ACC112 (cell line): ENCODE results near the gene CASKIN1.

ENCODE experiments used
- H2AFZ ChIP-seq: fragments of 200-600 bp; sonication (generic); one replicate; pipeline ENCODE4 v1.6.0; 2017; ENCODE audit warnings: antibody characterized with exemption, low read length; ENCODE audit not compliant: unreplicated experiment
- H3K27ac ChIP-seq: fragments of 200-600 bp; sonication (generic); 2 replicates; pipeline ENCODE4 v1.5.1; 2014; ENCODE audit warnings: low read depth, mild to moderate bottlenecking, antibody characterized with exemption, low read length, moderate library complexity
- H3K27me3 ChIP-seq: fragments of 200-600 bp; sonication (generic); 2 replicates; pipeline ENCODE4 v1.6.1; 2014; ENCODE audit warnings: mild to moderate bottlenecking, antibody characterized with exemption, low read length, moderate library complexity, mixed read lengths; ENCODE audit not compliant: insufficient read depth
- H3K36me3 ChIP-seq: fragments of 200-600 bp; sonication (generic); 2 replicates; pipeline ENCODE4 v1.6.1; 2016; ENCODE audit warnings: mild to moderate bottlenecking, antibody characterized with exemption, low read length, moderate library complexity, mixed read lengths; ENCODE audit not compliant: insufficient read depth
- H3K4me1 ChIP-seq: fragments of 200-600 bp; sonication (generic); one replicate; pipeline ENCODE4 v1.6.1; 2016; ENCODE audit warnings: low read length, mixed read lengths; ENCODE audit not compliant: insufficient read depth, unreplicated experiment, control insufficient read depth
- H3K4me3 ChIP-seq: fragments of 200-600 bp; sonication (generic); 2 replicates; pipeline ENCODE4 v1.5.1; 2014; ENCODE audit warnings: mild to moderate bottlenecking, low read depth, low read length
- H3K79me2 ChIP-seq: fragments of 200-600 bp; sonication (generic); one replicate; pipeline ENCODE4 v1.6.0; 2016; ENCODE audit warnings: low read length; ENCODE audit not compliant: control insufficient read depth, unreplicated experiment, insufficient read depth

CASKIN1 gene

GRCh38 chr16:2237493-2238149 is 41.2 kb upstream of the CASKIN1 start:
- Histone ChIP-seq H3K79me2 (no peaks in the 10 kb centered on the region), H3K4me1 (peaks cover 3% of the 10 kb centered on the region), H3K27ac (no peak overlapping the region), H2AFZ (no peak overlapping the region), H3K4me3 (no peak overlapping the region), H3K36me3 (peaks cover 7% of the 10 kb centered on the region; the same call in 1 of the 2 replicates), H3K27me3 (no peaks in the 10 kb centered on the region)

- H3K4me3 ChIP-seq, result no peak overlapping the region
- H3K4me1 ChIP-seq, result peaks cover 3% of the 10 kb centered on the region
- no peaks in the 10 kb centered on the region for H3K79me2 ChIP-seq
- H3K27me3 ChIP-seq, result no peaks in the 10 kb centered on the region
- peaks cover 7% of the 10 kb centered on the region; the same call in 1 of the 2 replicates for H3K36me3 ChIP-seq
- no peak overlapping the region for H2AFZ ChIP-seq
- no peak overlapping the region for H3K27ac ChIP-seq
Observed at GRCh38 chr16:2237102-2237482, 40.7 kb upstream of the CASKIN1 start.

- H2AFZ ChIP-seq, result no peak within 1 kb of the TSS
- H3K4me3 ChIP-seq, result no peak within 1 kb of the TSS
- H3K27ac ChIP-seq, result no peak within 1 kb of the TSS
- H3K27me3 ChIP-seq, result no peaks in the 10 kb centered on the region
- H3K36me3 ChIP-seq, result peaks cover 7% of the 10 kb centered on the region; the same call in 1 of the 2 replicates
- peaks cover 3% of the 10 kb centered on the region for H3K4me1 ChIP-seq
- H3K79me2 ChIP-seq, result no peaks in the 10 kb centered on the region
Observed at GRCh38 chr16:2236337-2237101, 40.1 kb upstream of the CASKIN1 start, which contains the start of gene DNASE1L2. Gene DNASE1L2, plus strand, starts transcription at chr16:2236444. Its CDS starts 373 bp downstream, at chr16:2236817.

- no peaks in the 10 kb centered on the region for H3K27me3 ChIP-seq
- peaks cover 7% of the 10 kb centered on the region; the same call in 1 of the 2 replicates for H3K36me3 ChIP-seq
- H3K4me1 ChIP-seq, result peaks cover 3% of the 10 kb centered on the region
- no peaks in the 10 kb centered on the region for H3K79me2 ChIP-seq
- no peak overlapping the region for H3K27ac ChIP-seq
- no peak overlapping the region for H3K4me3 ChIP-seq
- no peak overlapping the region for H2AFZ ChIP-seq
Observed at GRCh38 chr16:2235695-2236336, 39.4 kb upstream of the CASKIN1 start.

GRCh38 chr16:2235234-2235651 is 38.8 kb upstream of the CASKIN1 start:
- Histone ChIP-seq H3K36me3 (peaks cover 7% of the 10 kb centered on the region; the same call in 1 of the 2 replicates), H2AFZ (no peak overlapping the region), H3K4me3 (no peak overlapping the region), H3K27ac (no peak overlapping the region), H3K27me3 (no peaks in the 10 kb centered on the region), H3K4me1 (peaks cover 3% of the 10 kb centered on the region), H3K79me2 (no peaks in the 10 kb centered on the region)

GRCh38 chr16:2234813-2235170 is 38.4 kb upstream of the CASKIN1 start:
- H3K27ac ChIP-seq, result no peak overlapping the region
- no peak overlapping the region for H2AFZ ChIP-seq
- H3K36me3 ChIP-seq, result peaks cover 7% of the 10 kb centered on the region; the same call in 1 of the 2 replicates
- no peaks in the 10 kb centered on the region for H3K79me2 ChIP-seq
- H3K4me3 ChIP-seq, result no peak overlapping the region
- H3K27me3 ChIP-seq, result no peaks in the 10 kb centered on the region
- H3K4me1 ChIP-seq, result peaks cover 3% of the 10 kb centered on the region

- H3K79me2 ChIP-seq, result peaks cover 2% of the 10 kb centered on the region
- H3K27ac ChIP-seq, result no peak overlapping the region
- H3K4me3 ChIP-seq, result no peak overlapping the region
- no peak overlapping the region for H2AFZ ChIP-seq
- H3K36me3 ChIP-seq, result peaks cover 9% of the 10 kb centered on the region; the same call in 1 of the 2 replicates
- no peaks in the 10 kb centered on the region for H3K27me3 ChIP-seq
- H3K4me1 ChIP-seq, result peaks cover 3% of the 10 kb centered on the region
Observed at GRCh38 chr16:2233872-2234812, 37.7 kb upstream of the CASKIN1 start.

- Histone ChIP-seq H3K79me2 (peaks cover 7% of the 10 kb centered on the region), H3K27ac (no peak overlapping the region), H3K4me3 (no peak overlapping the region), H2AFZ (no peak overlapping the region), H3K4me1 (peaks cover 3% of the 10 kb centered on the region), H3K36me3 (peaks cover 9% of the 10 kb centered on the region; the same call in 1 of the 2 replicates), H3K27me3 (no peaks in the 10 kb centered on the region)
Observed at GRCh38 chr16:2233046-2233775, 36.8 kb upstream of the CASKIN1 start.

- Histone ChIP-seq H3K4me3 (no peak overlapping the region), H3K36me3 (peaks cover 9% of the 10 kb centered on the region; the same call in 1 of the 2 replicates), H3K27me3 (no peaks in the 10 kb centered on the region), H3K79me2 (peaks cover 12% of the 10 kb centered on the region), H3K27ac (no peak overlapping the region), H2AFZ (no peak overlapping the region), H3K4me1 (peaks cover 3% of the 10 kb centered on the region)
Observed at GRCh38 chr16:2232094-2232990, 35.9 kb upstream of the CASKIN1 start.
